Bronchial epithelial cell (primary cell): ENCODE data around the gene DOHH. TPM values are rescaled to one million over a fixed set of nuclear protein-coding genes. Genes with fewer than 3 reads are reported as not detected.

Experiments
- DNase-seq: peaks from one replicate; pipeline ENCODE4 v3.0.0-alpha.2; 2010; ENCODE audit warnings: low read depth
- FAIRE-seq: peaks from 2 replicates; lab custom pipeline; 2011; peaks lifted over from hg19 to GRCh38; lab: Jason Lieb, UNC
- H3K27me3 ChIP-seq: 2 replicates; pipeline ENCODE4 v1.5.1; 2011; ENCODE audit warnings: low read length; ENCODE audit not compliant: control insufficient read depth, insufficient read depth
- H3K36me3 ChIP-seq: 2 replicates; pipeline ENCODE4 v1.5.1; 2011; ENCODE audit warnings: low read length; ENCODE audit not compliant: control insufficient read depth, insufficient read depth
- H3K4me3 ChIP-seq: 2 replicates; pipeline ENCODE4 v1.5.1; 2011; ENCODE audit warnings: mild to moderate bottlenecking, low read depth, low read length, control low read depth
- total RNA-seq: library from RNA; depleted of rRNA; stranded (reverse); fragments of >200 nt; gene quantifications from 2 replicates; pipeline ENCODE4 v1.2.1, GENCODE V29; 2014
- TF ChIP-seq, protein P1 (sequence below): IDR thresholded peaks from 2 replicates; pipeline ENCODE4 v1.5.1; 2011; ENCODE audit warnings: mild to moderate bottlenecking, moderate library complexity, low read length, control low read depth, inconsistent platforms; ENCODE audit not compliant: insufficient read depth, severe bottlenecking

DOHH gene
- total RNA-seq, 1 donor from 2014 or later = 17.1 TPM

DNA sequence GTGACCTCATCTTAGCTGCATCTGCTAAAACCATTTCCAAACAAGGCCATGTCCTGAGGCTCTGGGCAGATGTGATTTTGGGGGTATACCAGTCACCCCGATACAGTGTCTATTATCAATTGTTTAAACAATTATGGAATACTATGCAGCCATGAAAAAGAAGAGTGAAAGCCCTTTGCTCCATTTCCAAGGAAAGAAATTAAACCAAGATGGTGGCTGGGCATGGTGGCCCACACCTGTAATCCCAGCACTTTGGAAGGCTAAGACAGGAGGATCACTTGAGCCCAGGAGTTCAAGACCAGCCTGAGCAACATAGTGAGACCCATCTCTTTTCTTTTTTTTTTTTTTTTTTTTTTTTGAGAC lies 39.3 kb upstream of the DOHH start:
- FAIRE-seq (no peak), DNase-seq (no peak)
- TF ChIP-seq, protein P1, sequence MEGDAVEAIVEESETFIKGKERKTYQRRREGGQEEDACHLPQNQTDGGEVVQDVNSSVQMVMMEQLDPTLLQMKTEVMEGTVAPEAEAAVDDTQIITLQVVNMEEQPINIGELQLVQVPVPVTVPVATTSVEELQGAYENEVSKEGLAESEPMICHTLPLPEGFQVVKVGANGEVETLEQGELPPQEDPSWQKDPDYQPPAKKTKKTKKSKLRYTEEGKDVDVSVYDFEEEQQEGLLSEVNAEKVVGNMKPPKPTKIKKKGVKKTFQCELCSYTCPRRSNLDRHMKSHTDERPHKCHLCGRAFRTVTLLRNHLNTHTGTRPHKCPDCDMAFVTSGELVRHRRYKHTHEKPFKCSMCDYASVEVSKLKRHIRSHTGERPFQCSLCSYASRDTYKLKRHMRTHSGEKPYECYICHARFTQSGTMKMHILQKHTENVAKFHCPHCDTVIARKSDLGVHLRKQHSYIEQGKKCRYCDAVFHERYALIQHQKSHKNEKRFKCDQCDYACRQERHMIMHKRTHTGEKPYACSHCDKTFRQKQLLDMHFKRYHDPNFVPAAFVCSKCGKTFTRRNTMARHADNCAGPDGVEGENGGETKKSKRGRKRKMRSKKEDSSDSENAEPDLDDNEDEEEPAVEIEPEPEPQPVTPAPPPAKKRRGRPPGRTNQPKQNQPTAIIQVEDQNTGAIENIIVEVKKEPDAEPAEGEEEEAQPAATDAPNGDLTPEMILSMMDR = no peak
- Histone ChIP-seq H3K36me3 (peaks cover 11% of the 10 kb centered on the region), H3K27me3 (no peaks in the 10 kb centered on the region), H3K4me3 (no peak overlapping the region)

DNA sequence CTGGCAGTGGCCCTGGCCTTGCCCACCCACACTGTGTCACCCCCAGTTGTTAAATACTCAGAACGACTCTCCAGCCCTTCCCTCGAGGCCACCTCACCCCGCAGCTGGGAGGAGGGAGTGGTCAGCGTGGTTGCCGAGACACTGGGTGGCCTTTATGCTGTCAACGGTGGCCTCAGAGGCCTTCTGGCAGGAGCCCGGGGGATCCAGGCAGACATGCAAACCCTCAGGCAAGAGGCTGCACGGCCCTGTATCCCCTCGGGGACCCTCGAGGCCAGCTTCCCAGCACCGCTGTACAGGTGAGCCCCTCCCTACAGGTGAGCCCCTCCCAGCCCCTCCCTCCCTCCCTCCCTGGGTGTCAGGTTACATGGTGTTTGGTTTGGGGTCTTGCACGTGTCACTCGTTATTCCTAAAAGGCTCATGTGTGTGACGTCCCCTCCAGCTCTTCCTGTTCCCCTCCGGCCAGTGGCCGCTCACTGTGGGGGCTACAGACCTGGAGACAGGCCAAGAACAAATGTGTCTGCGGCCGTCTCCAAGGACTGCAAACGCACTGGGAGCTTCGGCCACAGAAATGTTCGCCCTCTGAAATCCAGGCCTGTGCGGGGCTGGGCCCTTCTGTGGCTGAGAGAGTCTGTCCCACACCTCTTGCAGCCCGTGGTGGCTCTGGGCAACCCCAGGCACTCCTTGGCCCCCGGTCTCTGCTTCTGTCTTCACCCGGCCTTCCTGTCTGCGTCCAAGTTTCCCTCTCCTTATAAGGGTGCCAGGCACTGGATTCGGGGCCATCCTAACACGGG lies 38.7 kb upstream of the DOHH start, which contains the start of gene TEKTIP1:
TSS of gene TEKTIP1 (plus strand) at position 210 of the 791 bp plus-strand sequence. CDS start at position 214, 4 bp downstream.
- no peak for DNase-seq
- Histone ChIP-seq H3K27me3 (no peaks in the 10 kb centered on the region), H3K4me3 (no peak within 1 kb of the TSS), H3K36me3 (peaks cover 14% of the 10 kb centered on the region)
- TF ChIP-seq, protein P1 = no peak
- no peak for FAIRE-seq

GRCh38 chr19:3538258-3538929 lies 37.9 kb upstream of the DOHH start:
- no peak for FAIRE-seq
- peaks cover 16% of the 10 kb centered on the region for H3K36me3 ChIP-seq
- TF ChIP-seq, protein P1 = no peak
- no peak for DNase-seq
- no peak overlapping the region for H3K4me3 ChIP-seq
- H3K27me3 ChIP-seq = no peaks in the 10 kb centered on the region

DNA sequence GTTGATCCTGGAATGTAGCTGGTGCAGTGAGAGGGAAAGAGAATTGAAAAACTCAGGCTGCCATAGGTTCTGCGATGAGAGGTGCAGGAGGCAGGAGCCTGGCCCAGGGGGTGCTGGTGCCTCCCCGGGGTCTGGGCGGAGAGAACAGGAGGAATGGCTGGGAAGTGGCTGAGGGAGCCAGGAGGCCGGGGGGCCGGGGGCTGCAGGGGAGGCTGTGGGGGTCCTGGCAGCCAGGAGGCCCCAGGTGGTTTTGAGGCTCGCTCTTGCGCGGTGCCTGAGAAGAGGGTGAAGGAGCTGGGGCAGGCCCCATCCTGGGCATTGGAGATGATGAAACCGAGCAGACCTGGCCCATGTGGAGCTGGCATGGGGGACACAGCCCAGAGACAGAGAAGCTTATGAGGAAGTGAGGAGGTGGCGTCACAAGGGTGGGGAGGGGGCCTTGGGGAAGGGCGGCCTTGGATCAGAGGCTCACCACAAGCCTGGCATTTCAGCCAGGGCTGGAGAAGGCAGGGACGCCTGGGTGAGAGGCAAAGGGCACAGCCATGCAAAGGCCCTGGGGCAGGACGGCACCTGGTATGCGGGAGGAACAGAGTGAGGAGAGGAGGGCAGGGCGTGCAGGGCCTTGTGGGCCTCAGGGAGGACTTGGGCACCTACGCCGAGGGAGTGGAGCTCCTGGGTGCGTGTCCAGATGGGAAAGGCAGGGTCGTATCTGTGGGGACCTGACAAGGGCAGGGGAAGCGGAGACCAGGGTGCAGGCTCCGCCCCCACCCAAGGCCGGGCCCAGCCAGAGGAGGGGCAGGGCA lies 37.2 kb upstream of the DOHH start:
- Histone ChIP-seq H3K36me3 (peaks cover 18% of the 10 kb centered on the region), H3K4me3 (no peak overlapping the region), H3K27me3 (no peaks in the 10 kb centered on the region)
- no peak for FAIRE-seq
- no peak for DNase-seq
- TF ChIP-seq, protein P1 = no peak

- Histone ChIP-seq H3K4me3 (no peak overlapping the region), H3K27me3 (no peaks in the 10 kb centered on the region), H3K36me3 (peaks cover 19% of the 10 kb centered on the region)
- FAIRE-seq = no peak
- TF ChIP-seq, protein P1 = no peak
- DNase-seq = no peak
Measured at GRCh38 chr19:3537101-3537437, 36.6 kb upstream of the DOHH start.
